ENCODE measurements around the gene AFAP1.

The AFAP1 gene

DNA sequence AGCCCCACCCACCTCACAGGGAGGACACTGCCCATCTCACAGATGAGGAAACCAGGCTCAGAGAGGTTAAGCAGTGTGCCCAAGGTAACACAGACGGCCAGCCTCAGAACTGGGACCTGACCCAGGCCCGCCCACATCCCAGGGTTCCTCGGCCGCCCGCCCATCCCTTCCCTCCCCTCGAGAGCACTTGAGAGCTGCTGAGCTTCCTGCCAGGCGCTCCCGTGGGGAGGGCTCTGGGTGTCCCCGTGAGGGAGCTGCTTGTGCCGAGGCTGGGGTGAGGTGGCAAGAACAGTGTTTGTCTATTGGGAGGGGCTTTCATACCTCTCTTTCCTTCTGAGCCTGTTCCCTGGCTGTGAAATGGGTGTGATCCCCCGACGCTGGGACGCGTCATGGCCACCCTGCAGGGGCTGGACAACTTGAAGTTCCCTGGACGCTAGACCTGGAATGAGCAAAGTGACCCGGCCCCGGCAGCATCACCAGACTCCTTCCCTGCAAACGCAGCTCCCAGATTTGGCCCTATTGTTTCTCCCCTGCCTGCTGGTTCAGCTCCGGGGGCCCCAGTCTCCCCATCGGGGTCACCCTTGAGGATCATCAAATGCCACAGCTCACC, 204.9 kb downstream of the AFAP1 start:
- WGBS, 2 experiments = 89% methylated on average over 20 of the region's 20 CpGs
- no peaks in the 10 kb centered on the region for H3K27me3 ChIP-seq (ENCODE audit: control insufficient read depth, insufficient read depth, low read length, poor library complexity, severe bottlenecking)
- H3K4me3 ChIP-seq (ENCODE audit: insufficient read depth, low read depth, low read length) = no peak overlapping the region

DNA sequence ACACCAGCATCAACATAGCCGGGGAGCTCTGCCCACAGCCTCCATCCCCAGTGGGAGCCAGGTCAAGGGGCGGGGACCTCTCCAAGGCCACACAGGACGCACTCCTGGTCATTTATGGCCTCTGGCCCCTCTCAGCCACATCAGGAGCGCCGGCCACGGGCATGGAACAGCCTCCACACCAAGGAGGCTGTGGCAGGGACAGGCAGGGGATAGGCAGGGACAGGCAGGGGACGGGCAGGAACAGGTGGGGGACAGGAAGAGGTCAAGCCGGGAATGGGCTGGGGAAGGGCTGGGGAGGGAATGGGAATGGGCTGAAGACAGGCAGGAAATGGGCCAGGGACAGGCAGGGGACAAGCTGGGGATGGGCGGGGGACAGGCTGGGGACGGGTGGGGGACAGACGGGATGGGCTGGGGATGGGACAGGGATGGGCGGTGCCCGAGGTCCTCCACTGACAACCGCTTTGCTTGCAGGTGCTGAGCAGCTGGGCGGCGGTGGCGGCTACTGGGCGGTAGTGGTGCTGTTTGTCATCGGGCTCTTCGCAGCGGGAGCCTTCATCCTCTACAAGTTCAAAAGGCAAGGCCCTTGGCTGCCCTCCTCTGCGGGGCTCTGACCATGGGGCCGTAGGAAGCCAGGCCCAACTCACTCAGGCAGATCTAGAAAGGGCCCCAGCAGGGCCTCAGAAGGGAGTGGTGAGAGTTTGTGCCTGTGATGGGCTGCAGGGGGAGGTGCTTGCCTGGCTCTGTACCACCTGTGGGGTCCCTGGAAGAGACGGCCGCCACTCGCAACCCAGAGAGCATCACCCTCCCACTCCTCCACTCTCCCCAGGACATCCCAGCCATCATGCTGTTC, 205.6 kb downstream of the AFAP1 start:
- no peaks in the 10 kb centered on the region for H3K36me3 ChIP-seq (ENCODE audit: control insufficient read depth, insufficient read depth, low read length)
- 80 to 83% methylated on average over 26 of the region's 26 CpGs for WGBS, 2 experiments
- H3K9me3 ChIP-seq (ENCODE audit: control insufficient read depth, low read length) = no peaks in the 10 kb centered on the region
- H3K27ac ChIP-seq (ENCODE audit: insufficient read depth, low read depth, low read length, poor library complexity, severe bottlenecking) = no peak overlapping the region
- no peaks in the 10 kb centered on the region for H3K27me3 ChIP-seq (ENCODE audit: control insufficient read depth, insufficient read depth, low read length, poor library complexity, severe bottlenecking)
- no peaks in the 10 kb centered on the region for H3K4me1 ChIP-seq (ENCODE audit: control insufficient read depth, insufficient read depth, low read length)
- no peak overlapping the region for H3K4me3 ChIP-seq (ENCODE audit: insufficient read depth, low read depth, low read length)

More for the DNA sequence above, 204.9 kb downstream of the AFAP1 start:
- Histone ChIP-seq H3K36me3 (ENCODE audit: control insufficient read depth, insufficient read depth, low read length) (no peaks in the 10 kb centered on the region), H3K9me3 (ENCODE audit: control insufficient read depth, low read length) (no peaks in the 10 kb centered on the region), H3K27ac (ENCODE audit: insufficient read depth, low read depth, low read length, poor library complexity, severe bottlenecking) (no peak overlapping the region), H3K4me1 (ENCODE audit: control insufficient read depth, insufficient read depth, low read length) (no peaks in the 10 kb centered on the region)

DNA sequence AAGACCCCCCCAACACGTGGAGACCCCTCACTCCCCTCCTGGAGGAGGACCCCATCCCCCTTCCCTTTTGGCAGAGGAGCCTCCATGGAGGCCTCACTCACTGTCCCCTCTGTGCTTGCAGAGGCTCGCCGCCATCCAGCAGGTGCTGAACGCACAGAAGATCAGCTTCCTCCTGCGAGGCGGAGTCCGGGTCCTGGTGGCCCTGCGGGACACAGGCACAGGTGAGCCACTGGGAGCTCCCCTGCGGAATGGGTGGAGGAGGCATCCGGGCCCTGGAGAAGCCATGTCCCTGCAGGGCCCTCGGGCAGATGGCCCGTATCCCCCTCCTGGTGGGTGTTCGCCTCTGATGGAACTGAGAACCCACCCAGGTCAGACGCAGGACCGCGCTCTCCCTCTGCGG, 206.5 kb downstream of the AFAP1 start:
- Histone ChIP-seq H3K27ac (ENCODE audit: insufficient read depth, low read depth, low read length, poor library complexity, severe bottlenecking) (no peak overlapping the region), H3K36me3 (ENCODE audit: control insufficient read depth, insufficient read depth, low read length) (no peaks in the 10 kb centered on the region), H3K4me1 (ENCODE audit: control insufficient read depth, insufficient read depth, low read length) (no peaks in the 10 kb centered on the region), H3K4me3 (ENCODE audit: insufficient read depth, low read depth, low read length) (no peak overlapping the region), H3K9me3 (ENCODE audit: control insufficient read depth, low read length) (no peaks in the 10 kb centered on the region), H3K27me3 (ENCODE audit: control insufficient read depth, insufficient read depth, low read length, poor library complexity, severe bottlenecking) (no peaks in the 10 kb centered on the region)
- 90% methylated on average over 17 of the region's 17 CpGs for WGBS, 2 experiments

DNA sequence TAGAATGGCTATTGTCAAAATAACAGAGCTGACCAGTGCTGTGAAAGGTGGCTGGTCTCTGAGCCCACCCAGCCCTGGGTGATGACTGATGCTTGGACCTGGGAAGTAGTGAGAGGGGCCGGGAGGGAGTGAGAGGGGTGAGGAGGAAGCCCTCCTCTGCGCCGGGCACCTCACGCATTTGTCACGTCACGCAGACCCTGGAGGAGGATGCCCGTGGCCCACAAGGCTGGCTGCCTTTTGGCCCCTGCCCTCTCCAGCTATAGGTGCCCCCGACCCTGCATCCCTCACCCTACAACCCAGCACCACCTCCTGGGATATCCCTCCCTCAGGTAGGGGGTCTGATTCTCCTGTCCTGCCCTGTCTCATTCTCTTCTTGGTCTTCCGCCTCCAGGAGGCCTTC, 207.4 kb downstream of the AFAP1 start:
- Histone ChIP-seq H3K4me1 (ENCODE audit: control insufficient read depth, insufficient read depth, low read length) (no peaks in the 10 kb centered on the region), H3K9me3 (ENCODE audit: control insufficient read depth, low read length) (no peaks in the 10 kb centered on the region), H3K27ac (ENCODE audit: insufficient read depth, low read depth, low read length, poor library complexity, severe bottlenecking) (no peak overlapping the region), H3K4me3 (ENCODE audit: insufficient read depth, low read depth, low read length) (no peak overlapping the region), H3K27me3 (ENCODE audit: control insufficient read depth, insufficient read depth, low read length, poor library complexity, severe bottlenecking) (no peaks in the 10 kb centered on the region), H3K36me3 (ENCODE audit: control insufficient read depth, insufficient read depth, low read length) (no peaks in the 10 kb centered on the region)
- 93 to 97% methylated on average over 9 of the region's 9 CpGs for WGBS, 2 experiments

DNA sequence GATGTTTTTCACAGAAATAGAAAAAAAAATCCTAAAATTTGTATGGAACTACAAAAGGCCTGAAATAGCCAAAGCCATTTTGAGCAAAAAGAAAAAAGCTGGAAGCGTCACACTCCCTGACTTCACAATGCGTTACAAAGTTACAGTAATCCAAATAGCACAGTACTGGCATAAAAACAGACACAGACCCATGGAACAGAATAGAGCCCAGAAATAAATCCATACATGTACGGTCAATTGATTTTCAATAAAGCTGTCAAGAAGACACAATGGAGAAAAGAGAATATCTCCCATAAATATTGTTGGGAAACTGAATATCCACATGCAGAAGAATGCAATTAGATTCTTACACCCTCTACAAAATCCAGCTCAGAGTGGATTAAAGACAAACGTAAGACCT, 208.2 kb downstream of the AFAP1 start:
- H3K4me3 ChIP-seq (ENCODE audit: insufficient read depth, low read depth, low read length) = no peak overlapping the region
- H3K27me3 ChIP-seq (ENCODE audit: control insufficient read depth, insufficient read depth, low read length, poor library complexity, severe bottlenecking) = no peaks in the 10 kb centered on the region
- H3K36me3 ChIP-seq (ENCODE audit: control insufficient read depth, insufficient read depth, low read length) = no peaks in the 10 kb centered on the region
- WGBS, 2 experiments = 91 to 93% methylated on average over 4 of the region's 4 CpGs
- H3K9me3 ChIP-seq (ENCODE audit: control insufficient read depth, low read length) = no peaks in the 10 kb centered on the region
- H3K4me1 ChIP-seq (ENCODE audit: control insufficient read depth, insufficient read depth, low read length) = no peaks in the 10 kb centered on the region
- H3K27ac ChIP-seq (ENCODE audit: insufficient read depth, low read depth, low read length, poor library complexity, severe bottlenecking) = no peak overlapping the region

DNA sequence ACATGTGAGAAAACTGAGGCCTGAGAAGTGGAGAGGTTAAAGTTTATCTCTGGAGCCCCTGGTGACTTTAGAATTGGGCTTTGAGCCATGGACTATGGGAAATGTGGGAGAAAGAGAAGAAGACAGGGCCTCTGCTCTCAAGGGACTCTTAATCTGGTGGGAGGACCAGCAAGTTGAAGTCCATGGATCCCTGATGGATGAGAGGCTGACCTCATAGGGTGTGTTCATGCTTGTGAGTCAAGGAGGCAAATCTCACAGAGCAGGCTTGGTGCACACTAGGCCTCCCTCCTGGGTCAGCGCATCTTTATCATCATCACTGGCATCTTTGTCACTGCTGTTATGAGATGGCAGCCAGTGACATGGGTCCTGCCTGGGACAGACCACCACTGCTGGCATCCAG, 211.9 kb downstream of the AFAP1 start:
- H3K4me3 ChIP-seq (ENCODE audit: insufficient read depth, low read depth, low read length) = no peak overlapping the region
- H3K27ac ChIP-seq (ENCODE audit: insufficient read depth, low read depth, low read length, poor library complexity, severe bottlenecking) = no peak overlapping the region
- 97 to 100% methylated on average over 1 of the region's 1 CpG for WGBS, 2 experiments
- H3K27me3 ChIP-seq (ENCODE audit: control insufficient read depth, insufficient read depth, low read length, poor library complexity, severe bottlenecking) = no peaks in the 10 kb centered on the region
- H3K9me3 ChIP-seq (ENCODE audit: control insufficient read depth, low read length) = no peaks in the 10 kb centered on the region
- H3K4me1 ChIP-seq (ENCODE audit: control insufficient read depth, insufficient read depth, low read length) = no peaks in the 10 kb centered on the region
- no peaks in the 10 kb centered on the region for H3K36me3 ChIP-seq (ENCODE audit: control insufficient read depth, insufficient read depth, low read length)

DNA sequence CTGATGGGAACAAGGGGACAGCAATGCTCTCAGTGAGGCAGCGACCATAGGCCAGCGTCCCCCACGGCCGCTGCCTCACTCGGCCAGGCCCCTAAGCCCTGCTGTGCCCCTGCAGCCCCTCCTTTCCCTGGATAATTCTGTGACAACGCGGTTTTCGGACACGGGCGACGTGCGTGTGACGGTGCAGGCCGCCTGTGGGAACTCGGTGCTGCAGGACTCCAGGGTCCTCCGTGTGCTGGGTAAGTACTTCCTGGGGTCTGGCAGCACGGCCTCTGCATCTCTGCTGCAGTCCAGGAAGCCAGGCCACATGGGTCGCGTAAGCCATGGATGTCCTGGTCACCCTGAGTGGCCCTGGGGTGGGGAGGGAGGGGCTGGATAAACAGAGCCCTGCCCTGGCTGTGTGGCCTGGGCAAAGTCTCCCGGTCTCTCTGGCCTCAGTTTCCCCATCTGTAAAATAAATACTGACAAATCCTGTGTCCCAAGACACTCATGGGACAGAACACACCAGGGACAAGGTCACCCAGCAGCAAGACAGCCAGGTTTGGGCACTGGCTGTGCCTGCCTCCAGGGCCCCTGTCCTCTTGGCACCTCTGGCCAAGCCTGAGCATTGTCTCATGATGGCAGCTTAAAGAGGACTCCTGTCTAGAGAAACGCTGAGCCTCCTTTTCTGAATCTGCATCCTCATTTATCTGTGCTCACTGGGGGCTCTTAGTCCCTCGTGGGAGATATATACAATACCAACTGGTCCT, 212.8 kb downstream of the AFAP1 start:
- Histone ChIP-seq H3K4me1 (ENCODE audit: control insufficient read depth, insufficient read depth, low read length) (no peaks in the 10 kb centered on the region), H3K9me3 (ENCODE audit: control insufficient read depth, low read length) (no peaks in the 10 kb centered on the region), H3K27ac (ENCODE audit: insufficient read depth, low read depth, low read length, poor library complexity, severe bottlenecking) (no peak overlapping the region), H3K27me3 (ENCODE audit: control insufficient read depth, insufficient read depth, low read length, poor library complexity, severe bottlenecking) (no peaks in the 10 kb centered on the region), H3K36me3 (ENCODE audit: control insufficient read depth, insufficient read depth, low read length) (no peaks in the 10 kb centered on the region), H3K4me3 (ENCODE audit: insufficient read depth, low read depth, low read length) (no peak overlapping the region)
- 88 to 91% methylated on average over 22 of the region's 22 CpGs for WGBS, 2 experiments

DNA sequence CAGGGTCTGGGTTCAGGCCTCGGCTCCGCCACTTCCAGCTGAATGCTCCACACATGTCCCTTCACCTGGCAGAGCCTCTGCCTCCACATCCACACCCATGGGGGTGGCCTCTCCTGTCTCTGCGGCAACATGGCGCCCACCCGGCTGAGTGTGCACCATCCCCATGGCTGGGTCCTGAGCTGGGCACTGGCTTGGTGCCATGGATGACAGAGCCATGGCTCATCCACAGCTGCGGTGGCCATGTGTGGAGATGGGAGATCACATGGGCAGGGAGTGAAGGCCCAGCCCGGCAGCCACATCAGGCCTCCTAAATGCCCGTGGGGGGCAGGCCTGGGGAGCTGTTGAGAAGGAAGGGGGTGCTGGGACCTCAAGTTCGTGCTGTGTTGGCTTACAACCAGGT, 213.7 kb downstream of the AFAP1 start:
- no peak overlapping the region for H3K4me3 ChIP-seq (ENCODE audit: insufficient read depth, low read depth, low read length)
- no peak overlapping the region for H3K27ac ChIP-seq (ENCODE audit: insufficient read depth, low read depth, low read length, poor library complexity, severe bottlenecking)
- H3K27me3 ChIP-seq (ENCODE audit: control insufficient read depth, insufficient read depth, low read length, poor library complexity, severe bottlenecking) = no peaks in the 10 kb centered on the region
- WGBS, 2 experiments = 89 to 91% methylated on average over 9 of the region's 9 CpGs
- H3K4me1 ChIP-seq (ENCODE audit: control insufficient read depth, insufficient read depth, low read length) = no peaks in the 10 kb centered on the region
- no peaks in the 10 kb centered on the region for H3K9me3 ChIP-seq (ENCODE audit: control insufficient read depth, low read length)
- H3K36me3 ChIP-seq (ENCODE audit: control insufficient read depth, insufficient read depth, low read length) = no peaks in the 10 kb centered on the region

DNA sequence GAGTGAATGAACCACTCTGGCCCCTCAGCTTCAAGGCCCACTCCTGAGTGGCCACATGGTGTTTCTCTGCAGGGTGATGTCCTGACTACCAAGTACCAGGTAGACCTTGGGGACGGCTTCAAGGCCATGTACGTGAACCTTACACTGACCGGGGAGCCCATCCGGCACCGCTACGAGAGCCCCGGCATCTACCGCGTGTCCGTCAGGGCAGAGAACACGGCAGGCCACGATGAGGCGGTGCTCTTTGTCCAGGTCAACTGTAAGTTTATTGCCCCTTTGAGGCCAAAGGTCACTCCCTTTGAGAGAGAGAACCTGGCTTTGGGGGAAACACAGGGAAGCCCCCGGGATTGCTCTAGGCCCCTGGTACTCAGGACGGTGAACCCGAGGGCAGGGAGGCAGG, 216.0 kb downstream of the AFAP1 start:
- 96% methylated on average over 16 of the region's 16 CpGs for WGBS, 2 experiments
- no peaks in the 10 kb centered on the region for H3K36me3 ChIP-seq (ENCODE audit: control insufficient read depth, insufficient read depth, low read length)
- no peak overlapping the region for H3K27ac ChIP-seq (ENCODE audit: insufficient read depth, low read depth, low read length, poor library complexity, severe bottlenecking)
- H3K27me3 ChIP-seq (ENCODE audit: control insufficient read depth, insufficient read depth, low read length, poor library complexity, severe bottlenecking) = peaks cover 16% of the 10 kb centered on the region
- H3K4me1 ChIP-seq (ENCODE audit: control insufficient read depth, insufficient read depth, low read length) = no peaks in the 10 kb centered on the region
- H3K4me3 ChIP-seq (ENCODE audit: insufficient read depth, low read depth, low read length) = no peak overlapping the region
- H3K9me3 ChIP-seq (ENCODE audit: control insufficient read depth, low read length) = no peaks in the 10 kb centered on the region

DNA sequence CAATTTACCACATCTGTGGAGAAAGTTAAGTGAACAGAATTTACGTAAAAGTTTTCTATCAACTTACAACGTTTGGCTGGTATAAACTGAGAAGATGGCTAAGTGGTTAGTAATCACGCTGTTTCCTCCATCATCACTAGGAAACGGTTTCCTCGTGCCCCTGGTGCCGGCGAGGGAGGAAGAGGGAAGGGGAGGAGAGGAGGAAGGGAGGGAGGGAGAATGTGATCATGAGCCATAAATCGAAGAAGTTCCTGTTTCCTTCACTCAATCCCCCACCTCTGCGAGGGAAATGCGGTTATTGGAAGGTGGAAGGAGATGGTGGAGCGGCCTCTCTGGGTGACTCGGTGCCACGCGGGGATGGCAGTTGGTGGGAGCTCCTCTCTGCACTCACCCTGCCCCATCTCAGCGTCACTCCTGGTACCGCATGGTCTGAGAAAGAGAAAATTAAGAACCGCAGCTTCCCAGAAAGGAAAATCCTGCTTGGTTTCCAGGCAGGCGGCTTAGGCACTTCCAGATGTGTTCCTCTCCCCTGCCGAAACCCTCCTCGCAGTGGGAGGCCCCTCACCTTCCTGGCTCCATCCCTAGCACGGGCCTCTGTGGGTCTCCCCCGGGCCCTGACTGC, 216.8 kb downstream of the AFAP1 start:
- Histone ChIP-seq H3K4me3 (ENCODE audit: insufficient read depth, low read depth, low read length) (no peak overlapping the region), H3K9me3 (ENCODE audit: control insufficient read depth, low read length) (no peaks in the 10 kb centered on the region), H3K36me3 (ENCODE audit: control insufficient read depth, insufficient read depth, low read length) (no peaks in the 10 kb centered on the region), H3K4me1 (ENCODE audit: control insufficient read depth, insufficient read depth, low read length) (peaks cover 5% of the 10 kb centered on the region), H3K27me3 (ENCODE audit: control insufficient read depth, insufficient read depth, low read length, poor library complexity, severe bottlenecking) (peaks cover 19% of the 10 kb centered on the region), H3K27ac (ENCODE audit: insufficient read depth, low read depth, low read length, poor library complexity, severe bottlenecking) (no peak overlapping the region)
- 86% methylated on average over 22 of the region's 22 CpGs for WGBS, 2 experiments

Measured in ectodermal cell (in vitro differentiated cells).